ENCODE results near the gene CRYBG2. TPM values are rescaled to one million over a fixed set of nuclear protein-coding genes. Genes with fewer than 3 reads are reported as not detected.
"Not testable (repeated sequence)": the region's sequence is repeated elsewhere in the genome, so short reads cannot be mapped to it uniquely, and the experiment has no call there.

CRYBG2 gene
- total RNA-seq, 2 donors from 2014 or later = 0.95 TPM; not detected in 1

DNA sequence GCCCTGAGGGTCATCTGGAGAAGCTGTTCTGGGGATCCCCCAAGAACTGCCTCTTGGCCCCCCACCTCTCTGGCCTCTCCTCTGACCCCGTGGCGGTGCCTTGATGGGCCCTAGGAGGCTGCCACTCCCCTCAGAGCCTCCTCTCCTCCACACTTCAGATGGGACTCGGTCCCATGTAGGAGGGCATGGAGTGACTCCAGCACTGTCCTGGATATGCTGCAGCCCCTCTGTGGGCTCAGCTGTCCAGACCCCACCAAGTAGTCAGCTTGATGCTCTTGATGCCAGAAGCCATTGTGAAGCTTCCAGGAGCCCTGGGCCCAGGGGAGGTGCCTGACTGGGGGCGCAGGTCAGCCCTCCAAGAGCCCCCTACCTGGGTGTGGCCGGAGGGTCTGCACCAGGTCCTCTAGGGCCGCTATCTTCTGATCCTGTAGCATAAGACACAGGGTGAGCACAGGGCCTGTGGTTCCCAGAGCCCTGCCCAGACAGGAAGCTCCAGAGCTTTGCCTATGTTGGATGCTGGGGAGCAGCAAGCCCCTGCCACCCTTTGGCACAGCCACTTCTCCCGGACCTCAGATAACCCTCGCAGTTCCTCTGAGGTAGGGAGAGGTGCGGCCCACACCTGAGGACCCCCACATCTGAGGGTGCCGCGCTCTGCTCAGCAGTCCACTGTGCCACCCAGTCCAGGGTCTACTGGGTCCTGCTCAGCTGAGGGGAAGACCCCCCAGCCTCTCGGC lies 56.7 kb downstream of the CRYBG2 start:
- Mint-ChIP-seq H3K36me3 (no peaks in the 10 kb centered on the region), H3K27ac (no peak overlapping the region), H3K9me3 (no peaks in the 10 kb centered on the region), H3K4me1 (ENCODE audit: low read depth in 2 of 2) (peaks cover 0 to 3% of the 10 kb centered on the region in 2 donors), H3K27me3 (no peaks in the 10 kb centered on the region), H3K4me3 (no peak overlapping the region)
- DNase-seq (ENCODE audit: low spot score) (no peak), ATAC-seq (peak in 1 of 2 donors; percentile 21)

- Mint-ChIP-seq H3K27me3 (no peaks in the 10 kb centered on the region), H3K4me1 (ENCODE audit: low read depth in 2 of 2) (peaks cover 0 to 9% of the 10 kb centered on the region in 2 donors), H3K27ac (no peak overlapping the region), H3K9me3 (no peaks in the 10 kb centered on the region), H3K4me3 (no peak overlapping the region), H3K36me3 (no peaks in the 10 kb centered on the region)
- ATAC-seq (no peak), DNase-seq (ENCODE audit: low spot score) (no peak)
Observed at GRCh38 chr1:26296340-26297056, 57.4 kb downstream of the CRYBG2 start.

DNA sequence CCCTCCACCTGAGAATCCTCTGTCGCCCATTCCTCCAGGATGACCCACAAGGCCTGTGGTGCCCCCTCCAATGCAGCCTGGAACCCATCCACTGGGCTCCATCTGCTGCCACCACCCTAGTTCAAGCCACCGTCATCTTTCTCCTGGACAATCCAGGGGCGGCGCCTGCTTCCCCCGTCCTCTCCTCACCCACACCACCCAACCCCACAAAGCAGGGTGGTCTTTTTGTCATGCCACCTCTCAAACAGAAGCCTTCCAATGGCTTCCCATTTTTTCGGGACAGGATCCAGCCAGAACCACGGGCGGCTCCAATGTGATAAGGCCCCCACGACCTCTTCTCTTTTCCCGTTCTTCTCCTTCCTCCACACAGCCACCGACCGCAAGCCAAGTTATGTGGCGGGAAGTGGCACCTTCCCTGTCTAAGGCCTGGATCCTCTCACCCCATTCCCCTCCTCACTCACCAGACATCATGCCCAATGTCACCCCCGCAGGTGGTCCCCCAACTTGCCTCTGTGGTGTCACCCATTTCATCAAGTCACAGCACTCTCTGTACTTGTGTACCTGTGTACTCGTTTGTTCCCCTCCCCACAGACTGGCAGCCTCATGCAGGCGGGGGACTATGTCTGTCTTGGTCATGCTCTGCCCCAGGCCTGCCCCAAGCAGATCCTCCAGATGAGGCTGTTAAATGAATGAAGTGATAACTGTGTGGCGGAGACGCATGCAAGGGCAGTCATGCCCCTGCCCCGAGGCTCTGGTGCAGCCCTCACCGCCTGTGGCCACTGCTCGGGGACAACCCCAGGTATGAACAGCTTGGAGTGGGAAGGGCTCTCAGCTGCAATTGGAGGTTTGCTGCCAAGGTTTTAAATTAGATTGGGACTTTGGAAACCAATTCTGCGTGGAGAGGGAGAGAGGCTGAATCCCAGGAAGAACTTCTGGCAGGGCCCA lies 58.5 kb downstream of the CRYBG2 start:
- no peak overlapping the region for H3K27ac Mint-ChIP-seq
- no peak overlapping the region for H3K4me3 Mint-ChIP-seq
- no peaks in the 10 kb centered on the region for H3K27me3 Mint-ChIP-seq
- DNase-seq (ENCODE audit: low spot score) (no peak), ATAC-seq (no peak)
- H3K9me3 Mint-ChIP-seq = no peaks in the 10 kb centered on the region
- H3K4me1 Mint-ChIP-seq (ENCODE audit: low read depth in 2 of 2) = peaks cover 0 to 12% of the 10 kb centered on the region in 2 donors
- no peaks in the 10 kb centered on the region for H3K36me3 Mint-ChIP-seq

GRCh38 chr1:26293911-26294463 lies 59.9 kb downstream of the CRYBG2 start:
- Mint-ChIP-seq H3K4me1 (ENCODE audit: low read depth in 2 of 2) (peaks cover 14 to 27% of the 10 kb centered on the region in 2 donors), H3K27me3 (no peaks in the 10 kb centered on the region), H3K9me3 (no peaks in the 10 kb centered on the region), H3K36me3 (no peaks in the 10 kb centered on the region), H3K4me3 (no peak overlapping the region), H3K27ac (no peak overlapping the region)
- ATAC-seq = no peak
- no peak for DNase-seq (ENCODE audit: low spot score)

GRCh38 chr1:26292735-26293134 lies 61.2 kb downstream of the CRYBG2 start:
- DNase-seq (ENCODE audit: low spot score); H3K9me3 Mint-ChIP-seq; H3K27me3 Mint-ChIP-seq; H3K36me3 Mint-ChIP-seq; H3K27ac Mint-ChIP-seq; ATAC-seq; H3K4me3 Mint-ChIP-seq: not testable (repeated sequence)
- peaks cover 27 to 38% of the 10 kb centered on the region in 2 donors for H3K4me1 Mint-ChIP-seq (ENCODE audit: low read depth in 2 of 2)

- ATAC-seq = no peak
- no peak overlapping the region for H3K4me3 Mint-ChIP-seq
Observed at GRCh38 chr1:26291939-26292338, 62.0 kb downstream of the CRYBG2 start.

DNA sequence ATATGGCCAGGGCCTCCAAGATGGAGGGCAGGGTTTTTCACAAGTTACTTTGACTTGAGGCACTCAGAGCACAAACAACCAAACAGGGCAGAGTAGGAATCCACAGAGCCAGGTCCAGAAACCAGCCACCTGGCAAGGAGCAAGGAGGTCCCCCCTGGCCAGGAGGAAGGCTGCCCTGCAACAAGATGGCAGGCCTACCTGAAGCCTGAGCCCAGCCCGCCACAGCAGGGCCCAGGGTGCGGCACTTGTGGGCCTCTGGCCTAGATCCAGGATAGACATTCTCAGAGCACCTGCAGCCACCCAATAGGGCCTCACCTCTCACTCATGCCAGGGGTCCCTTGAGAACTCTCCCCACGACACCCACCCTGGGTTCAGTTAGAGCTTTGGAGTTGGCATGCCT lies 62.5 kb downstream of the CRYBG2 start:
- Mint-ChIP-seq H3K4me3 (no peak overlapping the region), H3K9me3 (no peaks in the 10 kb centered on the region), H3K27ac (peak overlapping the region; percentile 21 to 97), H3K36me3 (no peaks in the 10 kb centered on the region), H3K27me3 (no peaks in the 10 kb centered on the region), H3K4me1 (ENCODE audit: low read depth in 2 of 2) (peaks cover 37 to 48% of the 10 kb centered on the region in 2 donors)
- DNase-seq (ENCODE audit: low spot score) (no peak), ATAC-seq (no peak)

More at GRCh38 chr1:26291939-26292338, 62.0 kb downstream of the CRYBG2 start:
- H3K27me3 Mint-ChIP-seq = no peaks in the 10 kb centered on the region
- peaks cover 35 to 46% of the 10 kb centered on the region in 2 donors for H3K4me1 Mint-ChIP-seq (ENCODE audit: low read depth in 2 of 2)
- H3K36me3 Mint-ChIP-seq = no peaks in the 10 kb centered on the region
- DNase-seq (ENCODE audit: low spot score) = no peak
- H3K9me3 Mint-ChIP-seq = no peaks in the 10 kb centered on the region
- H3K27ac Mint-ChIP-seq = peak overlapping the region; percentile 21 to 75

DNA sequence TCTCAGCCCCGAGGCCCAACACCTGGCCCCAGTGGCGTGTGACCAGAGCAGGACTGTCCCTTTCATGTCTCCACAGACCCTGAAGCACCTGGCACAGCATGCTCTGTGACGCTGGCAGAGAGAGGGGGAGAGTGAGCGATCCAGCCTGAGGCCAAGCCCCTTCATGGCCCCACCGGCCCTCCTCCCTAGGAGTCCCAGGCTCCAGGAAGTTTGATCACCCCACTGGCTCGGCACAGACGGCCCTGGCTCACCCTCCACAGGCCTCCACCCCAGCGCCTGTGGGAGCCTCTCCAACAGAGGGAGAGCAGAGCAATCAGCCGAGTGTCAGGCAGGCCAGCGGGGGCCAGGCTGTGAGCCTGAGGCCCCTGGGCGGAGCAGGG lies 63.1 kb downstream of the CRYBG2 start:
- DNase-seq (ENCODE audit: low spot score) = no peak
- Mint-ChIP-seq H3K4me1 (ENCODE audit: low read depth in 2 of 2) (peaks cover 43 to 53% of the 10 kb centered on the region in 2 donors), H3K9me3 (no peaks in the 10 kb centered on the region), H3K27me3 (no peaks in the 10 kb centered on the region), H3K36me3 (no peaks in the 10 kb centered on the region), H3K4me3 (no peak overlapping the region), H3K27ac (peak overlapping the region; percentile 89 to 97)
- ATAC-seq = no peak

DNA sequence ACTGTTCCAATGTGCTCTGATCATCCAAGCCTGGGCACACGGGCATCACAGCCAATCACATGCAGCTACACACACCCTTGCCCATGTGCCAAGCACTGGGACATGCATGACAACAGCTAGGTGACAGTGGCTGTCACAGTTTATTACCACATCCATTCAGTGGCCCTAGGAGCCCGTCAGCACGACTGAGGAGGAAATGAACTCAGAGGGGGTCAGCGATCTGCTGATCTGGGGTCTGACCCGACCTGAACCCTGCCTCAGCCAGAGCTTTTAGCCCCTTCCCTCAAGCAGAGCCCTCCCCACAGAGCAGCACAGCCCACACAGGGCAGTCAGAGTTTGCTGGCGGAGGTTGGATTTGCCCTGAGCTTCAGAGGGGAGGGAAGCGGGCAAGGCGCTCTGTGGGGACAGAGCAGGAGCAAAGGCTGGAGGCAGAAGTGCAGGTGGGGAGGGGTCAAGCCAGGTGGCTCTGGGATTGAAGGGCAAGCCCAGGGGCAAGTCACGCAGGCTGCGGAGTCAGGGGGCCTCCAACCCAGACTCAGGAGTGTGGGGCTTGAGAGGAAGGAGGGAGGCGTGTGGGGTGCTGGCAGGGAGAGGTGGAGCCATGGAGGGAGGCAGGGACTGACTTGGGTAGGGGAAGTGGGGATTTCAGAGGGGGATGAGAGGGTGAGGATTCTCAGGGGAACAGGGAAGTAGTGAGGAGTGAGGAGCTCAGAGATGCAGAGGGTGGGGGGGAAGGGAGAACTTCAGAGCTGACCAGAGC lies 63.6 kb downstream of the CRYBG2 start:
- peak; percentile 46 to 56 for ATAC-seq
- H3K36me3 Mint-ChIP-seq = no peaks in the 10 kb centered on the region
- peak overlapping the region; percentile 78 for H3K4me3 Mint-ChIP-seq
- no peaks in the 10 kb centered on the region for H3K9me3 Mint-ChIP-seq
- peaks cover 45 to 51% of the 10 kb centered on the region in 2 donors for H3K4me1 Mint-ChIP-seq (ENCODE audit: low read depth in 2 of 2)
- no peaks in the 10 kb centered on the region for H3K27me3 Mint-ChIP-seq
- peak overlapping the region; percentile 89 to 97 for H3K27ac Mint-ChIP-seq
- DNase-seq (ENCODE audit: low spot score) = no peak

DNA sequence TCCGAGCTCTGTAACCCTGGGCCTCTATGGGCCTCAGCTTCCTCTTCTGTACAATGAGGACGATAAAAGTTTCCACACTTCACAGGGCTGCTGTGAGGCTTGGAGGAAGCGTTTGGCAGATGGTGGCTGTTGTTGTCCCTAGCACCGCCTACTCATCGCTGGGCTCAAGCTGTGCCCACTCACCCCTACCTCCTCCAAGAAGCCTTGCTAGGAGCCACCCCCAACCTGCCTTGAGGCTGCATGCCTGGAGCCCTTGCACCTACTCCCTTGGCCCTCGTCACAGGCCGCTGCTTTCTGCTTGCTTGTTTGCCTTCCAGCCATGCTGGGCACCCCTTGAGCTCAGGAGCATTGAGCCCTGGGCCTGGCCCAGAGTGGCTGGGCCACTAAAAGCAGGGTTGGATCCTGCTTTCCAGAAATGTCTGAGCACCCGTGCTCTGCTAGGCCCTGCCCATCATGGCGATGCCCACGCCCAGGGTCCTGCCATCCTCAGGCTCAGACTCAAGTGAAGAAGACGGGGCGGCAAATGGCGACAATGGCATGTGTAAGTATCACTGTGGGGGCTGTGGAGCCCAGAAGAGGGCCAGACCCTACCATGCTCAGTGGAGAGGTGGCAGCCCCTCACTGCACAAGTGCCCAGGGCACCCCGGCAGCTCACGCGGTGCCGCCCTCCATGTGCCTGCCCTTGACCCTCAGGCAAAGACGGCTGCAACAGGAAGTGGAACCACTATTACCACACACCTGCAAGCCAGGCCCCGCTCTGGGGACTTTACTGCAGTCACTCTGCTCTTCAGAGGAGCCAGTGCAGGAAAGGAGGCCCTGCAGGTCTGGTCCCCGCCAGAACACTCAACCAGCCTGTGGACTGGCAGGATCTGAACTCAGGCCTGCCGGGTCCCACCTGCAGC lies 64.5 kb downstream of the CRYBG2 start:
- no peaks in the 10 kb centered on the region for H3K27me3 Mint-ChIP-seq
- ATAC-seq (peak; percentile 42 to 67), DNase-seq (ENCODE audit: low spot score) (no peak)
- H3K4me3 Mint-ChIP-seq = peak overlapping the region; percentile 78
- peak overlapping the region; percentile 89 to 97 for H3K27ac Mint-ChIP-seq
- no peaks in the 10 kb centered on the region for H3K36me3 Mint-ChIP-seq
- peaks cover 53 to 60% of the 10 kb centered on the region in 2 donors for H3K4me1 Mint-ChIP-seq (ENCODE audit: low read depth in 2 of 2)
- H3K9me3 Mint-ChIP-seq = no peaks in the 10 kb centered on the region

- peak in 1 of 2 donors; percentile 27 for ATAC-seq
- Mint-ChIP-seq H3K27me3 (no peaks in the 10 kb centered on the region), H3K36me3 (no peaks in the 10 kb centered on the region), H3K4me3 (peak overlapping the region; percentile 78), H3K27ac (peak overlapping the region; percentile 89 to 97), H3K9me3 (no peaks in the 10 kb centered on the region), H3K4me1 (ENCODE audit: low read depth in 2 of 2) (peaks cover 60 to 67% of the 10 kb centered on the region in 2 donors)
- no peak for DNase-seq (ENCODE audit: low spot score)
Observed at GRCh38 chr1:26288311-26288941, 65.5 kb downstream of the CRYBG2 start.

GRCh38 chr1:26287811-26288210 lies 66.1 kb downstream of the CRYBG2 start:
- no peaks in the 10 kb centered on the region for H3K27me3 Mint-ChIP-seq

More at GRCh38 chr1:26287811-26288210, 66.1 kb downstream of the CRYBG2 start:
- Mint-ChIP-seq H3K36me3 (no peaks in the 10 kb centered on the region), H3K9me3 (no peaks in the 10 kb centered on the region), H3K4me1 (ENCODE audit: low read depth in 2 of 2) (peaks cover 66 to 73% of the 10 kb centered on the region in 2 donors), H3K27ac (peak overlapping the region; percentile 89 to 97), H3K4me3 (peak overlapping the region; percentile 78)
- no peak for DNase-seq (ENCODE audit: low spot score)
- no peak for ATAC-seq
